Measurements from ENCODE around the gene CFAP299. TPM values are rescaled to one million over a fixed set of nuclear protein-coding genes. Genes with fewer than 3 reads are reported as not detected.

The CFAP299 gene
- total RNA-seq, 1 donor = 12.7 TPM

DNA sequence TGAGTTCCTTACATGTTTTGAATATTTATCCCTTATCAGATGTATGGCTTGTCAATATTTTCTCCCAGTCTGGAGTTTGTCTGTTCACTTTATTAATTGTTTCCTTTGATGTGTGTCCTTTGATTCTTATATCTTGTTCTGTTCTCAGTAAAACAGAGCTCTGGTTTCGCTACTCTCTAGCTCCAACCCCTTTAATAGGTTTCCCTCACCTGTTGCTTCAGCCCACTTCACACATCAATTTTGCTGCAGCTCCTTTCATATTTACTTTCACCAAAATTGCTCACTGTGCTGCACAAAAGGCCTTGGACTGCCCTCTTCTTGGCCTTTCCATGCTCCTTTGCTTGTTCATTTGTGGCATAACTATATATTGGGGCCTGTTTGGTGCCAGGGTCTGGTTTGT, 85.1 kb downstream of the CFAP299 start:
- no peak overlapping the region for H3K4me3 ChIP-seq (ENCODE audit: low read depth, low read length)
- TF ChIP-seq, protein P1, sequence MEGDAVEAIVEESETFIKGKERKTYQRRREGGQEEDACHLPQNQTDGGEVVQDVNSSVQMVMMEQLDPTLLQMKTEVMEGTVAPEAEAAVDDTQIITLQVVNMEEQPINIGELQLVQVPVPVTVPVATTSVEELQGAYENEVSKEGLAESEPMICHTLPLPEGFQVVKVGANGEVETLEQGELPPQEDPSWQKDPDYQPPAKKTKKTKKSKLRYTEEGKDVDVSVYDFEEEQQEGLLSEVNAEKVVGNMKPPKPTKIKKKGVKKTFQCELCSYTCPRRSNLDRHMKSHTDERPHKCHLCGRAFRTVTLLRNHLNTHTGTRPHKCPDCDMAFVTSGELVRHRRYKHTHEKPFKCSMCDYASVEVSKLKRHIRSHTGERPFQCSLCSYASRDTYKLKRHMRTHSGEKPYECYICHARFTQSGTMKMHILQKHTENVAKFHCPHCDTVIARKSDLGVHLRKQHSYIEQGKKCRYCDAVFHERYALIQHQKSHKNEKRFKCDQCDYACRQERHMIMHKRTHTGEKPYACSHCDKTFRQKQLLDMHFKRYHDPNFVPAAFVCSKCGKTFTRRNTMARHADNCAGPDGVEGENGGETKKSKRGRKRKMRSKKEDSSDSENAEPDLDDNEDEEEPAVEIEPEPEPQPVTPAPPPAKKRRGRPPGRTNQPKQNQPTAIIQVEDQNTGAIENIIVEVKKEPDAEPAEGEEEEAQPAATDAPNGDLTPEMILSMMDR (IDR thresholded peaks at IDR 0.05; ENCODE audit: insufficient read depth, low read length) = no peak
- no peak for DNase-seq (ENCODE audit: low read depth)

DNA sequence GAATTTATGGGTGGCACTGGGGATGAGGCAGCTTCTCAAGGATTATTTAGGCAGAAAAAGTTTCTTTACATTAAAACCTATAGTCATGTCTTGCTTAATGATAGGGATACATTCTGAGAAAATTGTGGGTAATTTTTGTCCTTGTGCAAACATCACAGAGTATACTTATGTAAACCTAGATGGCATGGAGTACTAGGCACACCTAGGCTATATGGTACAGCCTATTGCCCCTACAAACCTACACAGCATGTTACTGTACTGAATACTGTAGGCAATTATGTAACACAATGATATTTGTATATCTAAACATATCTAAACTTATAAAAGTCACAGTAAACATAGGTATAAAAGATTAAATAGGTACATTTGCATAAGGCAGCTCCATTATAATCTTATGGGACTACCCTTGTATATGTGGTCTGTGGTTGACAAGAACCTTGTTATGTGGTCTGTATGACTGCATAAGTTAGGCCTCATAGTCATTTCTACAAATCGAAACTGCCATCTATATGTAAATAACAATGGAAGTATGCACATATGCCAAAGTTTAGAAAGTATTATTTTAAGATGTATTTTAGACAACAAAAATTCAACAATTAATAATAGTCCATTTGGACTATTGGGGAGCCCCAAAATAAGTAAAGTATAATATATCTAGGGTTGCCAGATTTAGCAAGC, 87.3 kb downstream of the CFAP299 start:
- TF ChIP-seq, protein P1 (IDR thresholded peaks at IDR 0.05; ENCODE audit: insufficient read depth, low read length) = no peak

DNA sequence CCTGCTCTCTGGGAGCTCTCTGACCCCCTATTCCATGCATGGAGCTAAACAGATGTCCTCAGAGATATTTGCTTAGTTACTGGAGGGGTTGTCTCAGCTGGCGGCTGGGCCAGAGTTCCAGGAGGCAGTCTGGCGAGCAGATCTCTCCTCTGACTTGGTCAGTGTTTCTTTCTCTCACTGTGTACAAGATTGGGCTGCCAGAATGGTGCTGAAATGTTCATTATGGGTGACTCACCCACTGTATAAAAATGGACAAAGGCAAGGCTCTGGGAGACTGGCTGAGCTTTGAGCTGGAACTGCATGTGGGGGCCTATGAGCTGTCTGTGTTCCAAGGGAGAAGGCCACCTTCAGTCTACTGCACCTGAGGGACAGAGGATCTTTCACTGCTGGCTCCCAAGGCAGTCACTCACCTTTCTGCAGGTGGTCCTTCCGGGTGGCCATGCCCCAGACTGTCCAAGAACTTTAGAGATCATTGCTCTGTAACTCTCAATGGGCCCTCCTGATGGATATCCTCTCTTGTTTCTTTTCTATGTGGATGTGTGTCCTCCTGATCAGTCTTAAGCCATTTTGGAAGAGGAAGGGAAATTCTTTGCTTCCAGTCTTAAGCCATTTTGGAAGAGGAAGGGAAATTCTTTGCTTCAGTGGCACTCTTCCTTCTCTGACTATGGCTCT, 88.2 kb downstream of the CFAP299 start:
- H3K4me3 ChIP-seq (ENCODE audit: low read depth, low read length) = no peak overlapping the region
- peak; percentile 42 for DNase-seq (ENCODE audit: low read depth)
- TF ChIP-seq, protein P1 (IDR thresholded peaks at IDR 0.05; ENCODE audit: insufficient read depth, low read length) = no peak

More for the DNA sequence above, 87.3 kb downstream of the CFAP299 start:
- DNase-seq (ENCODE audit: low read depth) = no peak
- no peak overlapping the region for H3K4me3 ChIP-seq (ENCODE audit: low read depth, low read length)

DNA sequence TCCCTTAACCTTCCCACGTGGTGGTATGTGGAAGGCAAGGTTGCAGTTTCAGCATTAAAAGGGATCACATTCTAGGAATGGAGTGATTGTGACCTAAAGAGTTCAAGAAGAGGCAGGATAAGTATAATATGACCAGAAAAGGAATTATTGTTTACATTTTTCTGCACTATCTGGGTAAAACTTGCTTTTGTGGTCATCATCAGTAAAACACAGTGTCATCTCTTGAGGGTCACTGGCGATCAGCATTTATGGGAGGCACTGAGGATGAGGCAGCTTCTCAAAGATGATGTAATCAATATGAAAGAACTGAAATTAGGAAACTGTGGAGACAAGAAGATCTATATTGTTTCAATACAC, 88.7 kb downstream of the CFAP299 start:
- TF ChIP-seq, protein P1 (IDR thresholded peaks at IDR 0.05; ENCODE audit: insufficient read depth, low read length) = no peak
- DNase-seq (ENCODE audit: low read depth) = no peak
- H3K4me3 ChIP-seq (ENCODE audit: low read depth, low read length) = no peak overlapping the region

DNA sequence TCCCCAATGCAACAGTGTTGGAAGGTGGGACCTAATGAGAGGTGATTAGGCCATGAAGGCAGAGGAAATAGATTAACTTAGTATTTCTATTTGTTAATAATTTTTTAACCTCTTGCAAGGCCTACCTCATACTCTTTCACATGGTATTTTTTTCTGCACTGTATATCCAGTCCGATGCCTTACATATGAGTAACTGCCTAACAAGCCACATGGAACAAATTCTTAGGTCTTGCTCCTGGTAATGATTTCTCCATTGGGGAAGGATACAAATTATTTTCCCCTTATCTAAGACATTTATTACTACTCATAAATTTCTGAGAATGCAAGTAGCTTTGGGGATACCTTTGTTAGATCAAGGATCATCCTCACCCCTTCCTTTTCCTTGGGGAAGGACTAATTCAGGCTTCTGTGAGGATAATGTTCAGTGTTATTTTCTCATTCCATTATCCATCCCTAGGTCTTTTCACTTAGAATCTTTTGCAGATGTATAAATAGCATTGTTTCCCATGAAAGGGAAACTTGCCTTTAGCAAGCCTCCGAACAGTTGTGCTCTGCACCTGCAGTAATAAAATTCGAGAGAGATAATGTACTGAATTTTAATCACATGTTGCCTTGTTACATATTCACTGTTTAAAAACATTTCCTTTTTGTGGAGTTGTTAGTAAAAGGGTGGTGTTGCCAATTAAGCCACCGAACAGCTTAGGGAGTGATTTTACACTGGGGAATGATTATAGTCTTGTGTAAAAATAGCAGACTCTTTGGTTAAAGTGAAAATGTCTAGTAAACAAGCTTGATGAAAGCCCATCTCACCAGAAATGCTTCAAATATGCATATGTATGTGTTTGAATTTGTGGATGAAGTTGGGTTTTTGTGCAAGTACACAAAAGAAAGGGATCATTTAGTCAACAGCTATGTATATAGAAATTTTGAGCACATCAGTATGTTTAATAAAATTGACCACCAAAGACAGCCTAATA, 89.9 kb downstream of the CFAP299 start:
- no peak overlapping the region for H3K4me3 ChIP-seq (ENCODE audit: low read depth, low read length)
- DNase-seq (ENCODE audit: low read depth) = no peak
- TF ChIP-seq, protein P1 (IDR thresholded peaks at IDR 0.05; ENCODE audit: insufficient read depth, low read length) = no peak

DNA sequence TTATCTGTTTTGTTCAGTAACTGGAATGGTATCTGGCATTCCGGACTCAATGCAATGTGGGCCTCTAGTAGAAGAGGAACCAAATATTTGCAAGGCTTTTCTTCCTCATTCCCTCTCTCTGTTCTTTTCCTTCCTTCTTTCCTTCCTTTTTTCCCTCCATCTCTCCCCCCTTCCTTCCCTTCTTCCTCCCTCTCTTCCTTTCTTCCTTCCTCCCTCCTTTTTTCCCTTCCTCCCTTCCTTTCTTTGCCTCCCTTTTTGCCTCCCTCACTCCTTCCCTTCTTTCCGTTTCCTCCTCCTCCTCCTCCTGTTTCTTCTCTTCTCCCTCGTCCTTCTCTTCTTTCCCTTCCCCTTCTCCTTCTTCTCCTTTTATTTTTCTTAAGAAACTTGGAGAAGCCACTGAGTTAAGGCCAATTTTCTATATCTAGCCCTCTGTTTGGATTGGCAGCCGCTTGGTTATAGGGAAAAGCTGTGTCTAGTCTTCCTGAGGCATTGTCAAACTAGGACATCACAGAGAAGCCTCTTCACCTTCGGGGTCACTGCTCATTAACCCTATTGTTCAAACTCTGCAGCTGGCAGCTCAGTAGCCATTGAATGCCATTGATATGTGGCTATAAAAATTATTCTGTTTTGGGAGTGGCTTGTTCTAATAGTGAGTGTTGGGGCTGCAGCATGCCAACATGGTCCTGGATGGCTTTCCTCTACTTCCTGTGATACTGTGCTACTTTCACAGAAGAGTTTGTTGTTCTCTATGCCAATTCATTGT, 95.9 kb downstream of the CFAP299 start:
- no peak overlapping the region for H3K4me3 ChIP-seq (ENCODE audit: low read depth, low read length)
- TF ChIP-seq, protein P1 (IDR thresholded peaks at IDR 0.05; ENCODE audit: insufficient read depth, low read length) = no peak
- no peak for DNase-seq (ENCODE audit: low read depth)
